Measurements from ENCODE around the gene OOSP4B.
"Not testable (repeated sequence)": the region's sequence is repeated elsewhere in the genome, so short reads cannot be mapped to it uniquely, and the experiment has no call there.

OOSP4B gene

DNA sequence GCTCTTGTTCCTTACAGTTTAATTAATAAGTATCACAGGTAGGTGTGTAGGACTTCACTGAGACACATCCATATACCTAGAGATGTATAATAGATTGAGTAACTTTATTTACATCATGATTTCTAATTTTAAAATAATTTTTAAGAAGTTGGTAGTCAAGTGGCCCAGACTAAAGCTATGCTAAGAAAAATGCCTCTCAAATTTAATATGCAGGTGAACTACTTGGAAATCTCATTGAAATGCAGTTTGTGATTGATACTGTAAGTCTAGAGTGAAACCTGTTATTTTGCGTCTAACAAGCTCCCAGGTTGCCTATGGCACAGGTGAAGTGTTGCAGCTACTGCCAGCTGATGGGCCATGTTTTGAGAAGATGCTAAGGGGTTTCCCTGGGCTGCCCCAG, at the start of gene OOSP4B:
OOSP4B (plus strand) TSS at position 301 of the 400 bp plus-strand sequence.
- DNase-seq (ENCODE audit: low read depth in 3 of 3): no peak

DNA sequence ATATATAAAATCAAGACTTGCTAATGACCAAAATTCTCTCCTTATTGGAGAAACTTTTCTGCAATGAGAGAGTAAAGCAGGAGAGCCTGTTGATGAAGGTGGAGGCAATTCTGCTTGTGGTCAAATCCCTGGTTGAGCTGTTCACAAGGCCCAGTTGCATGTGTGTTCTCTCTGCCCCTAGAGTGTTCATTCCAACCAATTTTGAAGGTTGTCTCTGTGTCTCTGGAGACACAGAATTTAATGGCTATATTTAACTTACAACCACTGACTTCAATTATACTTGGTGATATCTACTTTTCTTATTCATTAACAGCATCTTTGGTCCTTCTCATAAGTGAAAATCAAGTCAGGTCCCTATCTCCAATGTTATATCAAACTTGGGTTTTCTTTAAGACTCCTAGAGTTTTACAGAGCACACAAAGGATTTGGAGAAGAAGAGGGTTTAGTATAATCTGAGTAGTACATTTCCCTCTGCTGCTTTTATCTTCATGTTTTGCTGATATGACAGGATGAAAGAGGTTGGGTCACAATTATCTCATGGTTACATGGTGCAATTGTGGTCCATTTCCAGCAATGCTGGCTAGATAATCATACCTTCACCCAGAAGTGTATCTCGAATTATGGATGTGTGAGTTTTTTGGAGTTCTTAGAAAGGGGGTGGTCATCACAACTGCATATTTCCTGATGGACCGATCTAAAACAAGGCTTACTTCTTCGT, 49.1 kb upstream of the OOSP4B start:
- DNase-seq (ENCODE audit: low read depth in 3 of 3): no peak

DNA sequence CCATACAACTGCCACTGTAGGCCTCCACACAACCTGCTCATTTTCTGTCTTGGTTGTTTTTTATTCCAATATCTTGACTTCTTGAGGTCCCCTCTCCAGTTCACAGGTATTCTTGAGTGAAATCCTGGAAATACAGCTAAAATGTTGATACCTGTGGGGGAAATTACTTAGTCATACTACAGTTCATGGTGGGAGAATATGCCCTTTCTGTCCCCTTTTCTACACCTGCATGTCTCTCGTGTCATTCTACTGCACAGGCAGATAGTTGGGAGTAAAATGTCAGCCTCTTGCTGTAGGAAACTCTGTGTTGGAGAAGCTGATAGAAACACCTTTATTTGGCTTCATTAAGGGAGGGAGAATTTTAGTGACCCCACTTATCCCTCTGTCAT, 48.6 kb upstream of the OOSP4B start:
- no peak for DNase-seq (ENCODE audit: low read depth in 3 of 3)

DNA sequence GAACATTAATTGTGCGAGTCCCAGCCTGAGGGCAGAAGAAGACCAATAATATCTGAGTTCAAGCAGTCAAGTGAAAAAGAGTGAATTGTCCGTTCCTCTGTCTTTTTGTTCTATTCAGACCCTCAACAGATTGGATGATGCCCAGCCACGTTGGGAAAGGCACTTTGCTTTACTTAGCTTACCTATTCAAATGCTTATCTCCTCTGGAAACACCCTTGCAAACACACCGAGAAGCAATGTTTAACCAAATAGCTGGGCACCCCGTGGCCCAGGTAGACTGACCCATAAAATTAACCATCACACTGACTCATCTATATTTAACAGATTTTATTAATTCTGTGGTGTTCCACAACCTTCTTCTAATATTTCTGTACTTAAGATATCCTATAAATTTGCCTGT, 43.9 kb upstream of the OOSP4B start:
- DNase-seq (ENCODE audit: low read depth in 3 of 3): no peak

DNA sequence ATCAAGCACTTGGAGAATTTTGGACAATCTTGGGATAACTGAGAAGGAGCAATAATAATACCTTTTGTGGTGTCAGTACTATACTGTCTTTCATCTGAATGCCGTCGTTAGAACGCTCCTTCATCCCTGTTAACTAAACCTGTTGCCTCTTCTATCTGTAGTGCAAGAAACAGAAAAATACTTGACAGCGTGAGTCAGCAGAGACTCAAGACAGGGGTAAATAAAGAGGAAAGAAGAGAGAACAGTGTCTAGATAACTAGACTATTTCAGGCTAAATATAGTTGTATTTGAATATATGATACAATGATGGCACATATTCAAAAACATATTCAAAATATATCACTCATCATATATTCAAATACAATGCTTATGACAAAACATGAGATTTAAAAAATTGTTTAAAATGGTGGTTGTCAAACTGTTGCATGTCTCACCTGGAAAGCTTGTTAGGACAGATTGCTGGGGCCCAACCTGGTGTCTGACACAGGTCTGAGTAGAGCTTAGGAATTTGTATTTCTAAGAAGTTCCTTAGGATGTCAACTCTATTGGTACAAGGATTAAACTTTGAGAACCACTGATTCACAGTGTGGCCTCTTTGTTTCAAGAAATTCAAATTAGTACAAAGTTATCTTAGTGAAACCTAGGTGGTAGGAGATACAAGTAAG, 35.7 kb upstream of the OOSP4B start:
- DNase-seq (ENCODE audit: low read depth in 3 of 3): no peak

DNA sequence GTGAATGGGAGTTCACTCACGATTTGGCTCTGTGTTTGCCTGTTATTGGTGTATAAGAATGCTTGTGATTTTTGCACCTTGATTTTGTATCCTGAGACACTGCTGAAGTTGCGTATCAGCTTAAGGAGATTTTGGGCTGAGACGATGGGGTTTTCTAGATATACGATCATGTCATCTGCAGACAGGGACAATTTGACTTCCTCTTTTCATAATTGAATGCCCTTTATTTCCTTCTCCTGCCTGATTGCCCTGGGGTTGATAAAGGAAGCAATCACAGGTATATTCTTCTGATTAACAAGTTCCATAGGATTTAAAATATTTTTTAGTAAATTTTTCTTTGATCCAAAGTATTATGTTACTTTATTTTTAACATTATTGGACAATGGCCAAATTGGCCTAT, 34.9 kb upstream of the OOSP4B start:
- DNase-seq (ENCODE audit: low read depth in 3 of 3): not testable (repeated sequence)

DNA sequence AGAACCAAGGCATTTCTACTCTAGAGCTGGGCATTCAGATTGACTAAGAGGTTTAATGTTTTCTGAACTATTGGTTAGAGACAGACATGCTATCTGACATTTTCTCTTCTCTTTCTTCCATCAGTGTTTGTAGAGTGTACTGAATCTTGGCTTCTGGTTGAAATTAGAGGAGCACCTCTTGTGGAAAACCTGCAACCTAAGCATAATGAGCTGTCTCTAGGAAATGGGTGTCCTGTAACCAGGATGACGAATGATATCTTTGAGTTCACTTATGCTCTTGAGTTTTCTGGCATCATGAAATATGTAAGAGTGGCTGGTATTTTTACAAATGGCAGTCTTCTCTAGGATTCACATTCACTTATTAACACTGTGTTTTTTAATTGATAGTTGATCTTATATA, 33.8 kb upstream of the OOSP4B start:
- no peak for DNase-seq (ENCODE audit: low read depth in 3 of 3)

DNA sequence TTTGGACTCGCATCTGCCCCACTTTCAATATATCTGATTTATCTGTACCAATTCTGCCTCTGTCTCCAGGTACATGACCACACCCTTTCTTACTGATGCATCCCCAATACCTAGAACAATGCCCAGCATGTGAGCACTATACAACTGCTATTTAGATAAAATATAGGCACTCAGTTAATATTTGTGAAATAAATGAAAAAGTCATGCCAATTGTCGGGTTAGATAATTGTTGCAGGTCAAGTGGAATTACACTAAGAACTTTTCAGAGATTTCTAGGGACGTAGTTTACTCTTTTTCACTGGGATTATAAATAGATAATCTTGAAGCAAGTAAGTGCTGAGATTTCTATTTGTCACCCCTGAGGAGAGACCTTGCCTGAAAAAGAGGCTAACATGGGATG, 32.6 kb upstream of the OOSP4B start:
- no peak for DNase-seq (ENCODE audit: low read depth in 3 of 3)

DNA sequence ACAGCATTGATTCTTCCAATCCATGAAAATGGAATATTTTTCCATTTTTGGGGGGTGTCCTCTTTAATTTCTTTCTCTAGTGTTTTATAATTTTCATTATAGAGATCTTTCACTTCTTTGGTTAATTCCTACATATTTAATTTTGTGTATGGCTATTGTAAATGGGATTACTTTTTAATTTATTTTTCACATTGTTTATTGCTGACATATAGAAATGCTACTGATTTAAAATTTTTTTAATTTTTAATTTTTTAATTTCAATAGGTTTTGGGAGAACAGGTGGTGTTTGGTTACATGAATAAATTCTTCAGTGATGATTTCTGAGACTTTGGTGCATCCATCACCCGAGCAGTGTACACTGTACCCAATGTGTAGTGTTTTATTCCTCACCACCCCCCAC, 26.6 kb upstream of the OOSP4B start:
- no peak for DNase-seq (ENCODE audit: low read depth in 3 of 3)

DNA sequence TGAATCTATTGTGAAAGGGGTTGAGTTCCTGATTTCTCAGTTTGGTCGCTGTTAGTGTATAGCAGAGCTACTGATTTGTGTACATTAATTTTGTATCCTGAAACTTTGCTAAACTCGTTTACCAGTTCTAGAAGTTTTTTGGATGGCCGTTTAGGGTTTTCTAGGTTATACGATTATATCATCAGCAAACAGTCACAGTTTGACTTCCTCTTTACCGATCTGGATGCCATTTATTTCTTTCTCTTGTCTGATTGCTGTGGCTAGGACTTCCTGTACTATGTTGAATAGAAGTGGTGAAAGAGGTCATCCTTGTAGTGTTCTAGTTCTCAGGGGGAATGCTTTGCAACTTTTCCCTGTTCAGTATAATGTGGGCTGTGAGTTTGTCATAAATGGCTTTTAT, 24.6 kb upstream of the OOSP4B start:
- DNase-seq (ENCODE audit: low read depth in 3 of 3): no peak

DNA sequence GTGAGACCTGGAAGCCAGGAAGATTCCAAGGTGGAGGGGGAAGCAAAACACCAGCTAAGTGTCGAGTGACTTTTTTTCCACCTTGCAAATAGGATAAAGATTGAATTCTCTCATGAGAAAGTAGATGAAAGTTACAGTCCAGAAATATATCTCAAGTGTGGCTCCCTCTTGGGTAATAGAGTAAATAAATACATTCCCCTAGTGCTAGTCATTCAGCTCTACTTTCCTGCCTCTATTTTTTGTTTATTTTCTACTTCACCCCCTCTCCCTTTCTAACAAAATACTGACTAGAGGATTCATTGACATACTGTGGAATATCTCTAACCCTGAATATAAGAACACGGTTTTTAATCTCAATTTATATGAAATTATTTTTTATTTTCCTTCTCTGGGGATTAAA, 19.2 kb upstream of the OOSP4B start:
- DNase-seq (ENCODE audit: low read depth in 3 of 3): no peak

DNA sequence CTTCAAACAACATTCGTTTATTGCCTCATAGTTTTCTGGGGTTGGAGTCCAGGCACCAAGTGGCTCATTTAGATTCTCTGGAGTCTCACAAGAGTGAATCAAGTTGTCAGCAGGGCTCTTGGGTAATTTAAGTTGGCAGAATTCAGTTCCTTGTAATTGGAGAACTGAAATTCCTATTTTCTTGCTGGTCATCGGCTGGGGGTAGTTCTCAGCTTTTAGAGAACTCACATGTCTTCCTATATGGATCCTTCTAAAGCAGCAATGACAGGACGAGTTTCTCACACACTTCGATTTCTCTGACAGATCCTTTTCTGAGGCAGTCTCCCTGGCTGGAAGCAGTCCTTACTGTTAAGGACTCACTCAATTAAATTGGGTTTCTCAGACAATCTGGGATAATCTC, 17.3 kb upstream of the OOSP4B start:
- no peak for DNase-seq (ENCODE audit: low read depth in 3 of 3)

DNA sequence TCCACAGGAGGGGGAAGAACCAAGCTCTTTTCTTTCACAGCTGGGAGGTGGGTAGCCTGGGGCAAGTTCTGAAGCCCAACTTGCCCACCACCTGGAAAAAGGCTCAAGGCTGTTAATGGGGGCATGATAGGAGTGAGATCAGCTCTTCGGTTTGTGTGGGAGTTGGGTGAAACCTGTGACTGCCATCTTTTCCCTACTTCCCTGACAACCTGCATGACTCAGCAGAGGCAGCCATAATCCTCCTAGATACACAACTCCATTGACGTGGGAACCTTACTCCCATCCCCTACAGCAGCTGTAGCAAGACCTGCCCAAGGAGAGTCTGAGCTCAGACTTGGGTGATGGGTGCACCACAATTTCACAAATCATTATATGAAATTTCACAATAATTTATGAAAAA, 13.3 kb upstream of the OOSP4B start:
- no peak for DNase-seq (ENCODE audit: low read depth in 3 of 3)

DNA sequence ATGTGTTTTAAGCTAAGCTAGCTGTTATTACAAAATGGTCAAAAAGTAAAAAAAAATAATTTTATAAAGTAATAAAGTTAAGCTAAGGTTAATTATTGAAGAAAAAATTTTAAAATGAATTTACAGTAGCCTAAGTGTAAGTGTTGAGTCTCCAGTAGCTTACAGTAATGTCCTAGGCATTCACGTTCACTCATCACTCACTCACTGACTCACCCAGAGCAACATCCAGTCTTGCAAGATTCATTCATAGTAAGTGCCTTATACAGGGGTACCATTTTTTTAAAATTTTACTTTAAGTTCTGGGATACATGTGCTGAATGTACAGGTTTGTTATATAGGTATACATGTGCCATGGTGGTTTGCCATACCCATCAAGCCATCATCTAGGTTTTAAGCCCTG, 11.6 kb upstream of the OOSP4B start:
- DNase-seq (ENCODE audit: low read depth in 3 of 3): no peak

DNA sequence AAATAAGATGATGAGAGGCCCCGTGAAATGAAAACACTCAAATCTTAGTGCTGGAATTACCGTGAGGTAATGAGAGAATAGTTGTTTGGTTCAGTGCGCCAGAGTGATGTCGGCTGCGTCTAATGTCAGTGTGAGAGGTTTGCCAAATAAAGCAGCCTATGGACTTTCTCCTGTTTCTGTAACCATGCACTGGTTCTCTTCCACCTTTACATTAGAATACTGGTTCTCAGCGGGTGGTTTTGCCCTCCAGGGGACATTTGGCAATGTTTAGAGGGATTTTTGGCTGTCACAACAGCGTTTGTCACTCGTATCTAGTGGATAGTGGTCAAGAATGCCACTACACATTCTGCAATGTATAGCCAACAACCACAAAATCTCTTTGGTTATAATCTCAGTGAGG, 1.1 kb downstream of the OOSP4B start:
- no peak for DNase-seq (ENCODE audit: low read depth in 3 of 3)

DNA sequence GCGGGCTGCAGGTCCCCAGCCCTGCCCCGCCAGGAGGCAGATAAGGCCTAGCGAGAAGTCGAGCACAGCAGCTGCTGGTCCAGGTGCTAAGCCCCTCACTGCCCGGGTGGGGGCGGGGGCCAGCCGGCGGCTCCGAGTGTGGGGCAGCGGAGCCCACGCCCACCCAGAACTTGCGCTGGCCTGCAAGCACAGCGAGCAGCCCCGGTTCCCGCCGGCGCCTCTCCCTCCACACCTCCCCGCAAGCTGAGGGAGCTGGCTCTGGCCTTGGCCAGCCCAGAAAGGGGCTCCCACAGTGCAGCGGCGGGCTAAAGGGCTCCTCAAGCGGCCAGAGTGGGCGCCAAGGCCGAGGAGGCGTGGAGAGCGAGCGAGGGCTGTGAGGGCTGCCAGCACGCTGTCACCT, 3.4 kb downstream of the OOSP4B start:
- DNase-seq (ENCODE audit: low read depth in 3 of 3): not testable (repeated sequence)

DNA sequence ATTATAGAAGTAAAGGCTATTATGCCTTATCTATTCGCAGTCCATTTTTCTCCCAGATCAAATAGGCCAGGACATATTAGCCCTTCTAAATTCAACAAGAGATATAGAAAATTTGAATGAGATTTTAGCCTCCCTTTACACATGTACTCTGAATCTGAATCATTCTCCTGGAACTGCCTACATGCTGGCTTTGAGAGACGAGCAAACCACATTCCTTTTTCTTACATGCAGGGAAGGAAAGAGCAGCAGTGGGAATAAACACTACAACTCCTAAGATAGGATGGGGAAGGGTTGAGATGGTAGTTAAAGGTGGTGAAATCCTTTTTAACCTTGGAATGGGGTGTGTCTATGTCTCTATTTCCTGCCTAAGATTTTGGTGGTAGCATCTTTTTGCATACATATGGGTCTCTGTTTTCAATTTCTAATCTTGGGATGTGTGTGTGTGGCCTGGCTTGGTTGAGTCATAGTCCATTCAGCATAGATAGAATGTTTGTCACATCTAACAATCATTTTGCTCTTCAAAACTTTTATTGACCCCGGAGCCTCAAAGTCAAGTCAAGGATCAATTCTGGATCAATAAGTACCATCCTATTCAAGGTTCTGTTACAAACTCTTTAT, 12.1 kb downstream of the OOSP4B start:
- DNase-seq (ENCODE audit: low read depth in 3 of 3): no peak

DNA sequence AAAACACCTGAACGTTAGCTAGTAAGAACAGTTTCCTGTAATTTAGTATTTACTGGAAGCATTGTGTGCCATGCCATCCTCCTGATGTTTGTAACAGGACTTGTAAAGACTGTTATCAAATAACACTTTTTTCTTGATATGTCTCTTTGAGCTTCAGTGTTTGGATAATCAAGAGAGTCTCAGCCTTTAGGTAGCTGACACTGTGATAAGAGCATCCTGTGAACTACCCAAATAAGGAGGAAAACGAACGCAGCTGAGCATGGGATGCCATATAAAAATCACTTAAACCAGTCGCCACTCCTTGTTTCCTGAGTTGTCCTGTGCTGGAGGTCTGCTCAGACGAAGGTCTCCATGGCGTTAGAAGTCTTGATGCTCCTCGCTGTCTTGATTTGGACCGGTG, 23.1 kb downstream of the OOSP4B start, which contains the start of gene OOSP2:
OOSP2 (plus strand) TSS at position 301 of the 400 bp plus-strand sequence; CDS start at position 352, 51 bp downstream.
- no peak for DNase-seq (ENCODE audit: low read depth in 3 of 3)

DNA sequence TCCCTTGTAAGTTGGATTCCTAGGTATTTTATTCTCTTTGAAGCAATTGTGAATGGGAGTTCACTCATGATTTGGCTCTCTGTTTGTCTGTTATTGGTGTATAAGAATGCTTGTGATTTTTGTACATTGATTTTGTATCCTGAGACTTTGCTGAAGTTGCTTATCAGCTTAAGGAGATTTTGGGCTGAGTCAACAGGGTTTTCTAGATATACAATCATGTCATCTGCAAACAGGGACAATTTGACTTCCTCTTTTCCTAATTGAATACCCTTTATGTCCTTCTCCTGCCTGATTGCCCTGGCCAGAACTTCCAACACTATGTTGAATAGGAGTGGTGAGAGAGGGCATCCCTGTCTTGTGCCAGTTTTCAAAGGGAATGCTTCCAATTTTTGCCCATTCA, 33.4 kb downstream of the OOSP4B start:
- not testable (repeated sequence) for DNase-seq (ENCODE audit: low read depth in 3 of 3)

DNA sequence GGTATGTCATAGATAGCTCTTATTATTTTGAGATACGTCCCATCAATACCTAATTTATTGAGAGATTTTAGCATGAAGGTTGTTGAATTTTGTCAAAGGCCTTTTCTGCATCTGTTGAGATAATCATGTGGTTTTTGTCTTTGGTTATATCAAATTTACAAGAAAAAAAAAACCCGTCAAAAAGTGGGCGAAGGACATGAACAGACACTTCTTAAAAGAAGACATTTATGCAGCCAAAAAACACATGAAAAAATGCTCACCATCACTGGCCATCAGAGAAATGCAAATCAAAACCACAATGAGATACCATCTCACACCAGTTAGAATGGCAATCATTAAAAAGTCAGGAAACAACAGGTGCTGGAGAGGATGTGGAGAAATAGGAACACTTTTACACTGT, 33.9 kb downstream of the OOSP4B start:
- DNase-seq (ENCODE audit: low read depth in 3 of 3): not testable (repeated sequence)

DNA sequence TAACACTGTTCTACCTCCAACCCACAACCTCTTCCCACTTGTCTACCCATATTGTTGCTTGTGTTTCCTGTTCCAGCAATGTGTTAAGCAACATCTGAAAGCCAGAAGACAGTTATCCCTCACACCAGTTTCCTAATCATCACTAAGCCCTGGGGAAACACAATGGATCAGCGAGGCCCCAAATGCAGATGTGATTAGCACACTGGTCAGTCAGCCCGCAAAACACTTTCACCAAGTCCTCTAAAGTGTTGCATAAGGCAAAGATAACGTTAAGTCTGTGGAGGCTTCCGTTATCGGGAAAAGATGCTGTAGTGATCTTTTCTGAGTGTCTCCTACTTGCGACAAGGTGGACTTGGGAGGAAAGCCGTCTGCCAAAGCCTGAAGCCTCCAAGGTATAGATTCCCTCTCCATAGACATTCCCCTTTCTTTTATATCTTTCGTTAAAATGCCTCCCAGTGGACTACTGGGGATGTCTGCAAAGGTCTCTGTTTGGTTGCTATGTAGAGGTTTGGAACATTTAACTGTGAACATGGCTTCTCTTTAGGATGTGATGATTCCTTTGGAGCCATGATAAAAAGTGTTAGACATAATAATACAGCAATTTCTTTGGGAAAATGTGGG, 39.5 kb downstream of the OOSP4B start, which contains the start of gene MS4A3:
MS4A3 (plus strand) TSS at position 317 of the 621 bp plus-strand sequence. CDS start 4,496 bp downstream, outside the sequence.
- DNase-seq (ENCODE audit: low read depth in 3 of 3): no peak

DNA sequence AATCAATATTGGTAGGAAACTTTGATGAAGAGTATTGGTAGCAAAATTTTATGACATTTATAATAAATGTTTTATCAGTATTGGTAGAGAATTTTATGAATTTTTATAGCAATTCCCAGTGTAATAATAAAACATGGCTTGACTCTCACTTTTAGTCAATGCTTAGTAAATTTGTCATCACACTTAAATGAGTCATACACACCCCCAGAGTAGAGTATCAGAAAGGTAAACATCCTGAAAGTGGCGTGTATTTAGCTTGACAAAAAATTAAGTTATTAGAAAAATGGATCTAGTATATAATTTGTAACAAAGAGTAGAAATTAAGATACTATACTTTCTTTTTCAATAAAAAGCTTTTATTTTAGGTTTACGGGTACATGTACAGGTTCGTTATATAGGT, 42.1 kb downstream of the OOSP4B start:
- no peak for DNase-seq (ENCODE audit: low read depth in 3 of 3)
